ENCODE data around the gene LRRK1.

DNA sequence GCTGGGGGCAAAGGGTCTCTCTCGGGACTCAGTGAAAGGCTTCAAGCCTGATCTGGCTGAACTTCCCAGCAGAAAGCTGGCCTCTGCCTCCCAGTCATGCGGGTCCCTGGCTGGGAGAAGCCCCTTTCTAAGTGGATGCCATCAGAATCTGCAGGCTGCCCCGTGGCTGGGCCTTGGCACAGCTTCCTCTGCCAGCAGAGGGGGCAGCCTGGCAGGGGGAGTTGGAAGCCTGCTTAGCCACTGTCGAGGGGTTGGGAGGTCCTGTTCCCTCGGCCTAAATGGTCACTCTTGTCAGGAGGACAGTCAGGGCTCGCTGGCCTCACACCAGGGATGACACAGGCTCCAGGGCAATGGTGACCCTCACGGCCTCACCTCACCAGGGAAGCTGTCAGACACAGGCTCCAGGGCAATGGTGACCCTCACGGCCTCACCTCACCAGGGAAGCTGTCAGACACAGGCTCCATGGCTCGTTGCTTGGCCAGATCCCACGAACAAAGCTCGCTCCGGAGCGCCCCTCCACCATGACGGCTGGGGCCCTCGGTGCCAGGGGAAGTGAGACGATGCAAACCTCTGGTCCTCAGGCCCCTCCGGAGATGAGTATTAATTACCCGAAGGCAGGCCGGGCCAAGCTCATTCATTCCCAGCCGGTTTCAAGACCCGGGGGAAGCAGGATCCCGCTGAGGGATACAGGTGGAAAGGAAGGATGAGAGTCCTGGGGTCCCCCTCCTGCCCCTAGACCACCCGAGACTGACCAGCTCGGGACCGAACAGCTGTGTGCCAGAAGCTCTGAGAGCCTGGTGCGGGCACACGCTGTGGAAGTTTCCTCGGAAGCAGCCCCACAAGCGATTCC, 181.7 kb downstream of the LRRK1 start:
- no peak for TF ChIP-seq CTCF (IDR thresholded peaks at IDR 0.05)
- TF ChIP-seq EZH2 (IDR thresholded peaks at IDR 0.05) = no peak

All from neural progenitor cell (in vitro differentiated cells).